GM23338 (cell line): ENCODE data around the gene OLFML2A. TPM values are rescaled to one million over a fixed set of nuclear protein-coding genes. Genes with fewer than 3 reads are reported as not detected.
A peak's percentile ranks its signal among the peaks of the same experiment; 100 is the strongest.

ENCODE experiments used
- ATAC-seq: fragments of 200-7000 bp; cut with Tn5 transposase; 3 replicates; pipeline ENCODE4 v1.9.1; 2020
- DNase-seq: peaks from one replicate; pipeline ENCODE4 v3.0.0-alpha.2; 2015; ENCODE audit warnings: low spot score
- H2AFZ ChIP-seq: fragments of 200-600 bp; sonication (generic); 2 replicates; pipeline ENCODE4 v1.8.0; 2016; ENCODE audit warnings: antibody characterized with exemption, mild to moderate bottlenecking, moderate library complexity
- H3F3A ChIP-seq: fragments of 200-600 bp; sonication (generic); replicated peaks from 2 replicates; pipeline ENCODE4 v1.8.0; 2017; ENCODE audit warnings: antibody characterized with exemption, mixed run types, low read depth
- H3K27ac ChIP-seq: fragments of 200-600 bp; sonication (generic); 2 replicates; pipeline ENCODE4 v1.6.1; 2016; ENCODE audit warnings: low read depth
- H3K27me3 ChIP-seq: fragments of 200-600 bp; sonication (generic); 2 replicates; pipeline ENCODE4 v1.8.0; 2016; ENCODE audit warnings: mild to moderate bottlenecking, mixed run types, moderate library complexity; ENCODE audit not compliant: insufficient read depth
- H3K36me3 ChIP-seq: fragments of 200-600 bp; sonication (generic); 2 replicates; pipeline ENCODE4 v1.8.0; 2016; ENCODE audit warnings: mild to moderate bottlenecking; ENCODE audit not compliant: insufficient read depth
- H3K4me1 ChIP-seq: fragments of 200-600 bp; sonication (generic); 2 replicates; pipeline ENCODE4 v1.8.0; 2016; ENCODE audit warnings: mild to moderate bottlenecking, moderate library complexity; ENCODE audit not compliant: insufficient read depth
- H3K4me2 ChIP-seq: fragments of 200-600 bp; sonication (generic); 2 replicates; pipeline ENCODE4 v1.7.1; 2017; ENCODE audit warnings: mixed run types
- H3K4me3 ChIP-seq: fragments of 200-600 bp; sonication (generic); 2 replicates; pipeline ENCODE4 v1.6.1; 2016; ENCODE audit warnings: mixed run types
- H3K79me2 ChIP-seq: fragments of 200-600 bp; sonication (generic); replicated peaks from 2 replicates; pipeline ENCODE4 v1.8.0; 2017; ENCODE audit warnings: mild to moderate bottlenecking; ENCODE audit not compliant: insufficient read depth
- H3K9me2 ChIP-seq: fragments of 200-600 bp; sonication (generic); 2 replicates; pipeline ENCODE4 v1.8.0; 2017; ENCODE audit not compliant: insufficient read depth
- H4K20me1 ChIP-seq: fragments of 200-600 bp; sonication (generic); replicated peaks from 2 replicates; pipeline ENCODE4 v1.8.0; 2017; ENCODE audit warnings: mild to moderate bottlenecking; ENCODE audit not compliant: insufficient read depth
- H3K27ac Mint-ChIP-seq: 2 replicates; pipeline ENCODE4 v1.8.0; 2020; ENCODE audit warnings: inconsistent platforms, mild to moderate bottlenecking, moderate library complexity, mixed read lengths
- H3K27me3 Mint-ChIP-seq: 3 replicates; pipeline ENCODE4 v1.8.0; 2022; ENCODE audit warnings: low read depth, mild to moderate bottlenecking, moderate library complexity, mixed read lengths, inconsistent platforms; ENCODE audit not compliant: insufficient read depth, poor library complexity
- H3K36me3 Mint-ChIP-seq: 3 replicates; pipeline ENCODE4 v1.8.0; 2021; ENCODE audit warnings: low read depth, mild to moderate bottlenecking, inconsistent platforms, moderate library complexity, mixed read lengths
- H3K4me1 Mint-ChIP-seq: 3 replicates; pipeline ENCODE4 v1.8.0; 2020; ENCODE audit warnings: mild to moderate bottlenecking, inconsistent platforms, mixed read lengths
- H3K4me3 Mint-ChIP-seq: 3 replicates; pipeline ENCODE4 v1.8.0; 2021; ENCODE audit warnings: moderate library complexity, mild to moderate bottlenecking, inconsistent platforms, mixed read lengths
- H3K9me3 Mint-ChIP-seq: 3 replicates; pipeline ENCODE4 v1.8.0; 2020; ENCODE audit warnings: moderate library complexity, mild to moderate bottlenecking, inconsistent platforms, mixed read lengths
- CREB1 ChIP-seq: fragments of 250-450 bp; sonication (Bioruptor Pico); IDR thresholded peaks from 2 replicates; pipeline ENCODE4 v1.5.0; 2020; ENCODE audit warnings: low read depth, mild to moderate bottlenecking, moderate library complexity
- ETS1 ChIP-seq: IDR thresholded peaks from 2 replicates; pipeline ENCODE4 v1.6.1; 2016; ENCODE audit warnings: antibody characterized with exemption
- EZH2 ChIP-seq: fragments of 200-600 bp; sonication (generic); IDR thresholded peaks from one replicate; pipeline ENCODE4 v1.8.0; 2017; ENCODE audit warnings: antibody characterized with exemption, mild to moderate bottlenecking, low read depth; ENCODE audit not compliant: unreplicated experiment
- EZH2phosphoT487 ChIP-seq: fragments of 200-600 bp; sonication (generic); IDR thresholded peaks from one replicate; pipeline ENCODE4 v1.8.1; 2018; ENCODE audit warnings: antibody characterized with exemption; ENCODE audit not compliant: unreplicated experiment
- JUNB ChIP-seq: IDR thresholded peaks from one replicate; pipeline ENCODE4 v1.6.1; 2016; ENCODE audit warnings: antibody characterized with exemption; ENCODE audit not compliant: unreplicated experiment
- NANOG ChIP-seq: IDR thresholded peaks from 2 replicates; pipeline ENCODE4 v1.6.1; 2016; ENCODE audit warnings: antibody characterized with exemption, borderline replicate concordance
- POLR2AphosphoS5 ChIP-seq: IDR thresholded peaks from 2 replicates; pipeline ENCODE4 v1.6.1; 2016; ENCODE audit warnings: antibody characterized with exemption, low read depth
- REST ChIP-seq: IDR thresholded peaks from one replicate; pipeline ENCODE4 v1.6.1; 2018; ENCODE audit warnings: antibody characterized with exemption; ENCODE audit not compliant: unreplicated experiment
- ZNF462 ChIP-seq: fragments of 250-450 bp; sonication (Bioruptor Pico); IDR thresholded peaks from 2 replicates; pipeline ENCODE4 v1.5.0; 2020; ENCODE audit warnings: mild to moderate bottlenecking, moderate library complexity
- polyA plus RNA-seq: library from polyadenylated mRNA; unstranded; fragments of >200 nt; fragmentation: Nextera tagmentation; extraction: Ambion mirVana; gene quantifications from 2 replicates; pipeline ENCODE4 v1.2.1, GENCODE V29; 2016
- total RNA-seq: library from RNA; depleted of rRNA; stranded (reverse); fragments of >200 nt; shearing (Covaris generic); gene quantifications from 2 replicates; pipeline ENCODE4 v1.2.3, GENCODE V29; 2014

OLFML2A gene
- total and polyA plus RNA-seq, 2 experiments from 2014 or later: 1.1 to 6.7 TPM

GRCh38 chr9:124771021-124771866 is 5.7 kb upstream of the OLFML2A start, which contains the start of gene NR6A1:
Gene NR6A1 (minus strand): TSS chr9:124771311.
- peak; percentile 99 for DNase-seq
- H3K79me2 ChIP-seq: peaks cover 32% of the 10 kb centered on the region
- H3F3A ChIP-seq: peaks cover 10% of the 10 kb centered on the region; the same call in 1 of the 2 replicates
- H3K36me3 Mint-ChIP-seq: no peaks in the 10 kb centered on the region; the same call in 2 of the 3 replicates
- TF ChIP-seq ZNF462 (CRISPR knock-in tag) (no peak), EZH2phosphoT487 (no peak), NANOG (no peak), REST (peak; percentile 65), EZH2 (no peak), POLR2AphosphoS5 (peak; percentile 58), ETS1 (peak; percentile 75), CREB1 (CRISPR knock-in tag) (peak; percentile 96), JUNB (no peak)
- peak within 1 kb of the TSS; percentile 46; the same call in 1 of the 2 replicates for H3K27ac ChIP-seq
- peak within 1 kb of the TSS; percentile 73 for H3K4me2 ChIP-seq
- no peaks in the 10 kb centered on the region for H3K9me2 ChIP-seq
- peaks cover 23% of the 10 kb centered on the region for H4K20me1 ChIP-seq
- peak within 1 kb of the TSS; percentile 100 for H3K27ac Mint-ChIP-seq
- no peaks in the 10 kb centered on the region; the same call in 1 of the 2 replicates for H3K36me3 ChIP-seq
- peaks cover 57% of the 10 kb centered on the region for H3K27me3 ChIP-seq
- ATAC-seq: peak; percentile 79
- peaks cover 38% of the 10 kb centered on the region; the same call in 2 of the 3 replicates for H3K4me1 Mint-ChIP-seq
- H3K4me3 ChIP-seq: peak within 1 kb of the TSS; percentile 56
- no peaks in the 10 kb centered on the region for H3K9me3 Mint-ChIP-seq
- H3K4me3 Mint-ChIP-seq: peak within 1 kb of the TSS; percentile 80
- peaks cover 23% of the 10 kb centered on the region for H3K27me3 Mint-ChIP-seq
- peak within 1 kb of the TSS; percentile 87 for H2AFZ ChIP-seq
- peaks cover 31% of the 10 kb centered on the region for H3K4me1 ChIP-seq
